Liver (tissue), 9 donors: Measurements from ENCODE around the gene BMS1. TPM values are rescaled to one million over a fixed set of nuclear protein-coding genes. Genes with fewer than 3 reads are reported as not detected.

Experiments
- DNase-seq: peaks from one replicate; pipeline ENCODE4 v3.0.0-alpha.2; 2017; ENCODE audit warnings: low spot score
- H3K27ac ChIP-seq, 2 donors: one replicate each; pipeline ENCODE4 v1.7.0; 2013; ENCODE audit warnings: inconsistent platforms in 2 of 2, low read length in 2 of 2, control low read depth in 1 of 2, low read depth in 1 of 2, mild to moderate bottlenecking in 1 of 2
- H3K27me3 ChIP-seq, 4 donors: one replicate each; pipeline versions ENCODE4 v1.6.1 to v1.7.0; 2013; ENCODE audit warnings: low read length in 3 of 4, inconsistent platforms in 1 of 4, mild to moderate bottlenecking in 1 of 4, moderate library complexity in 1 of 4; ENCODE audit not compliant: control insufficient read depth in 4 of 4, insufficient read depth in 4 of 4
- H3K36me3 ChIP-seq, 4 donors: one replicate each; pipeline versions ENCODE4 v1.6.1 to v1.7.0; 2013; ENCODE audit warnings: low read length in 3 of 4, mild to moderate bottlenecking in 3 of 4, low read depth in 1 of 4, moderate library complexity in 1 of 4; ENCODE audit not compliant: control insufficient read depth in 4 of 4, insufficient read depth in 3 of 4
- H3K4me1 ChIP-seq, 4 donors: one replicate each; pipeline versions ENCODE4 v1.6.1 to v1.7.0; 2013; ENCODE audit warnings: low read length in 3 of 4, mild to moderate bottlenecking in 3 of 4, moderate library complexity in 1 of 4; ENCODE audit not compliant: control insufficient read depth in 4 of 4, insufficient read depth in 4 of 4
- H3K4me3 ChIP-seq, 3 donors: one replicate each; pipeline versions ENCODE4 v1.6.1 to v1.7.0; 2013; ENCODE audit warnings: low read length in 3 of 3, control low read depth in 1 of 3, low read depth in 1 of 3, mild to moderate bottlenecking in 1 of 3
- H3K9ac ChIP-seq, 2 donors: one replicate each; pipeline ENCODE4 v1.7.0; 2013; ENCODE audit warnings: low read length in 2 of 2, mild to moderate bottlenecking in 2 of 2, moderate library complexity in 2 of 2, control low read depth in 1 of 2, low read depth in 1 of 2
- H3K9me3 ChIP-seq, 4 donors: one replicate each; pipeline versions ENCODE4 v1.6.1 to v1.7.0; 2013; ENCODE audit warnings: low read length in 3 of 4; ENCODE audit not compliant: control insufficient read depth in 4 of 4
- CTCF ChIP-seq: fragments of 150-350 bp; IDR thresholded peaks from 2 replicates; pipeline ENCODE4 v1.5.1; 2017; ENCODE audit warnings: improper control_type of control experiment, low read depth, low read length; ENCODE audit not compliant: missing input control
- EGR1 ChIP-seq, 2 donors: IDR thresholded peaks; 2 replicates each; pipeline ENCODE4 v1.6.1; 2016 to 2018; ENCODE audit warnings: antibody characterized with exemption in 2 of 2, low read depth in 2 of 2
- FOXA2 ChIP-seq: IDR thresholded peaks from 2 replicates; pipeline ENCODE4 v1.6.1; 2016; ENCODE audit warnings: antibody characterized with exemption
- GABPA ChIP-seq, 2 donors: IDR thresholded peaks in 1 of 2; conservative IDR thresholded peaks in 1 of 2; 2 replicates each; pipeline ENCODE4 v1.6.1; 2016; ENCODE audit warnings: antibody characterized with exemption in 2 of 2, mild to moderate bottlenecking in 1 of 2, moderate library complexity in 1 of 2
- JUND ChIP-seq, 2 donors: IDR thresholded peaks; 2 replicates each; pipeline ENCODE4 v1.6.1; 2016; ENCODE audit warnings: antibody characterized with exemption in 2 of 2
- NR2F2 ChIP-seq: IDR thresholded peaks from 2 replicates; pipeline ENCODE4 v1.6.1; 2016; ENCODE audit warnings: antibody characterized with exemption
- REST ChIP-seq: IDR thresholded peaks from 2 replicates; pipeline ENCODE4 v1.6.1; 2016; ENCODE audit warnings: antibody characterized with exemption, mild to moderate bottlenecking
- TAF1 ChIP-seq: conservative IDR thresholded peaks from 2 replicates; pipeline ENCODE4 v1.6.1; 2016; ENCODE audit warnings: antibody characterized with exemption, mild to moderate bottlenecking
- ZBTB33 ChIP-seq: IDR thresholded peaks from 2 replicates; pipeline ENCODE4 v1.6.1; 2016; ENCODE audit warnings: antibody characterized with exemption
- polyA plus RNA-seq, 2 donors: library from polyadenylated mRNA; stranded (reverse) in 1 of 2; unstranded in 1 of 2; fragments of 200-250 nt in 1 of 2; fragments of >200 nt in 1 of 2; fragmentation: Nextera tagmentation in 1 of 2; extraction: Ambion mirVana in 1 of 2; gene quantifications; one replicate each; pipeline versions ENCODE4 v1.2.1 to v1.2.3, GENCODE V29; 2013 to 2015
- total RNA-seq, 2 donors: library from RNA; depleted of rRNA; stranded (reverse); fragments of >200 nt; gene quantifications; one replicate each; pipeline ENCODE4 v1.2.3, GENCODE V29; 2014
- donor health status: healthy.
- donor health status: healthy.
- donor health status: healthy.
- donor health status: healthy.
- donor health status: healthy.

The BMS1 gene
- total and polyA plus RNA-seq, 4 donors, result 3.6 to 10.4 (median 5.2) TPM

DNA sequence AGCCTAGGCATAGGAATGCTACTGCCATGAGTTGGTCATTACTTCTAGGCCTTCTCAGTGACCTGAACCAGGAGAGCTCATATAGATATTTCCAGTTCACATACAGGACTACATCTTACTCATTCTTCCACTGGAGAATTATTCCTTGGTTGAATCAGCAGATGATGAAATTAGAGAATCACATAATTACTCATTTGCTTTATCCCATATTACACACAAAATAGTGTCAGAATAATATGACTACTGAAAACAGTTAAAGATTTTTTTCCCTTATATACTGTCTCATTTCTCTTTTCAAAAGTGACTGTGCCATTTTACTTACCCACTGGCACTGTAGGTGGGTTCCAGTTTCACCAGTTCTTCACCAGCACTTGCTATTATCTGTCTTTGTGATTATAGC lies 18.5 kb downstream of the BMS1 start:
- H3K36me3 ChIP-seq, result peaks cover 21 to 77% (median 73%) of the 10 kb centered on the region in 4 donors

More for the DNA sequence above, 18.5 kb downstream of the BMS1 start:
- Histone ChIP-seq H3K4me3 (no peak overlapping the region), H3K27me3 (no peaks in the 10 kb centered on the region), H3K27ac (no peak overlapping the region), H3K9ac (no peak overlapping the region), H3K4me1 (no peaks in the 10 kb centered on the region), H3K9me3 (no peaks in the 10 kb centered on the region)
- DNase-seq, result no peak
- TF ChIP-seq FOXA2 (no peak), TAF1 (no peak), JUND (IDR thresholded peaks at IDR 0.05) (no peak), EGR1 (IDR thresholded peaks at IDR 0.05; ENCODE audit: low read depth in 2 of 2) (no peak), CTCF (no peak), GABPA (IDR thresholded peaks at IDR 0.05 in 1 of 2, conservative IDR thresholded peaks at IDR 0.05 in 1 of 2) (no peak), NR2F2 (no peak), REST (no peak), ZBTB33 (no peak)
